HG02678 (cell line): Measurements from ENCODE around the gene GMIP.
A peak's percentile ranks its signal among the peaks of the same experiment; 100 is the strongest.

Experiments used
- ATAC-seq: cut with Tn5 transposase; IDR thresholded peaks from one replicate; pipeline ENCODE4 v1.9.1; 2021; ENCODE audit warnings: mild to moderate bottlenecking, moderate library complexity; ENCODE audit not compliant: unreplicated experiment

The GMIP gene

GRCh38 chr19:19659646-19660245, 16.3 kb upstream of the GMIP start:
- no peak for ATAC-seq

GRCh38 chr19:19657397-19657783, 13.9 kb upstream of the GMIP start:
- no peak for ATAC-seq

- ATAC-seq: no peak
These were observed 13.3 kb upstream of the GMIP start for GRCh38 chr19:19656451-19657396.

GRCh38 chr19:19655641-19656343, 12.3 kb upstream of the GMIP start:
- ATAC-seq: no peak

GRCh38 chr19:19655051-19655594, 11.7 kb upstream of the GMIP start:
- no peak for ATAC-seq

- ATAC-seq: no peak
These were observed 11.0 kb upstream of the GMIP start for GRCh38 chr19:19654441-19654840.

- ATAC-seq: no peak
These were observed 10.2 kb upstream of the GMIP start for GRCh38 chr19:19653597-19654147.

GRCh38 chr19:19652482-19653295, 9.2 kb upstream of the GMIP start:
- ATAC-seq: no peak

GRCh38 chr19:19651076-19651475, 7.6 kb upstream of the GMIP start:
- no peak for ATAC-seq

GRCh38 chr19:19650331-19650730, 6.9 kb upstream of the GMIP start:
- ATAC-seq: no peak

GRCh38 chr19:19649580-19649995, 6.1 kb upstream of the GMIP start:
- no peak for ATAC-seq

- ATAC-seq: no peak
These were observed 5.7 kb upstream of the GMIP start for GRCh38 chr19:19649155-19649554.

- ATAC-seq: no peak
These were observed 3.8 kb upstream of the GMIP start for GRCh38 chr19:19647037-19647835.

GRCh38 chr19:19645233-19645870, 1.9 kb upstream of the GMIP start:
- ATAC-seq: no peak

GRCh38 chr19:19644054-19644388, 564 bp upstream of the GMIP start:
- ATAC-seq: no peak

GRCh38 chr19:19642506-19643157, 825 bp downstream of the GMIP start:
- peak; percentile 25 for ATAC-seq

- no peak for ATAC-seq
These were observed 5.8 kb downstream of the GMIP start for GRCh38 chr19:19637523-19638251.

- ATAC-seq: no peak
These were observed 6.3 kb downstream of the GMIP start for GRCh38 chr19:19637186-19637522.
